HEK293T (cell line): ENCODE data around the gene MED26.

Experiments used
- ARNT ChIP-seq: fragments of 450-650 bp; IDR thresholded peaks from 2 replicates; pipeline ENCODE4 v1.6.1; 2017; ENCODE audit warnings: mild to moderate bottlenecking
- BHLHE40 ChIP-seq: fragments of 450-650 bp; IDR thresholded peaks from 2 replicates; pipeline ENCODE4 v1.6.1; 2016; ENCODE audit warnings: mild to moderate bottlenecking, moderate library complexity, borderline replicate concordance
- CTBP1 ChIP-seq: fragments of 450-650 bp; IDR thresholded peaks from 2 replicates; pipeline ENCODE4 v1.6.1; 2016; ENCODE audit warnings: borderline replicate concordance
- ELF4 ChIP-seq: fragments of 450-650 bp; IDR thresholded peaks from 2 replicates; pipeline ENCODE4 v1.6.1; 2017; ENCODE audit warnings: antibody characterized with exemption
- FOXA1 ChIP-seq: fragments of 450-650 bp; IDR thresholded peaks from 2 replicates; pipeline ENCODE4 v1.6.1; 2016; ENCODE audit warnings: mild to moderate bottlenecking
- FOXK2 ChIP-seq: fragments of 450-650 bp; IDR thresholded peaks from 2 replicates; pipeline ENCODE4 v1.6.1; 2016; ENCODE audit warnings: mild to moderate bottlenecking
- FOXM1 ChIP-seq: fragments of 450-650 bp; IDR thresholded peaks from 2 replicates; pipeline ENCODE4 v1.6.1; 2017; ENCODE audit warnings: mild to moderate bottlenecking, borderline replicate concordance
- HDGF ChIP-seq: fragments of 450-650 bp; IDR thresholded peaks from 2 replicates; pipeline ENCODE4 v1.6.1; 2017; ENCODE audit warnings: antibody characterized with exemption, borderline replicate concordance
- L3MBTL2 ChIP-seq: fragments of 450-650 bp; conservative IDR thresholded peaks from 2 replicates; pipeline ENCODE4 v1.6.1; 2016; ENCODE audit warnings: mild to moderate bottlenecking
- SP1 ChIP-seq: fragments of 450-650 bp; IDR thresholded peaks from 2 replicates; pipeline ENCODE4 v1.6.1; 2017
- SUZ12 ChIP-seq: fragments of 450-650 bp; IDR thresholded peaks from 2 replicates; pipeline ENCODE4 v1.6.1; 2016; ENCODE audit warnings: mild to moderate bottlenecking
- TARDBP ChIP-seq: fragments of 450-650 bp; IDR thresholded peaks from 2 replicates; pipeline ENCODE4 v1.6.1; 2016
- TF ChIP-seq, protein P1 (sequence below): fragments of 450-650 bp; IDR thresholded peaks from 2 replicates; pipeline ENCODE4 v1.6.1; 2016

GRCh38 chr19:16564842-16565241, 63.2 kb downstream of the MED26 start:
- TF ChIP-seq SP1 (no peak), TARDBP (no peak), L3MBTL2 (no peak), ARNT (no peak), FOXK2 (no peak), CTBP1 (no peak), HDGF (no peak), ELF4 (no peak), FOXM1 (no peak), SUZ12 (no peak), BHLHE40 (no peak), FOXA1 (no peak)
- TF ChIP-seq, protein P1, sequence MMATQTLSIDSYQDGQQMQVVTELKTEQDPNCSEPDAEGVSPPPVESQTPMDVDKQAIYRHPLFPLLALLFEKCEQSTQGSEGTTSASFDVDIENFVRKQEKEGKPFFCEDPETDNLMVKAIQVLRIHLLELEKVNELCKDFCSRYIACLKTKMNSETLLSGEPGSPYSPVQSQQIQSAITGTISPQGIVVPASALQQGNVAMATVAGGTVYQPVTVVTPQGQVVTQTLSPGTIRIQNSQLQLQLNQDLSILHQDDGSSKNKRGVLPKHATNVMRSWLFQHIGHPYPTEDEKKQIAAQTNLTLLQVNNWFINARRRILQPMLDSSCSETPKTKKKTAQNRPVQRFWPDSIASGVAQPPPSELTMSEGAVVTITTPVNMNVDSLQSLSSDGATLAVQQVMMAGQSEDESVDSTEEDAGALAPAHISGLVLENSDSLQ: no peak
